ENCODE measurements around the gene ZNF408.

ZNF408 gene

DNA sequence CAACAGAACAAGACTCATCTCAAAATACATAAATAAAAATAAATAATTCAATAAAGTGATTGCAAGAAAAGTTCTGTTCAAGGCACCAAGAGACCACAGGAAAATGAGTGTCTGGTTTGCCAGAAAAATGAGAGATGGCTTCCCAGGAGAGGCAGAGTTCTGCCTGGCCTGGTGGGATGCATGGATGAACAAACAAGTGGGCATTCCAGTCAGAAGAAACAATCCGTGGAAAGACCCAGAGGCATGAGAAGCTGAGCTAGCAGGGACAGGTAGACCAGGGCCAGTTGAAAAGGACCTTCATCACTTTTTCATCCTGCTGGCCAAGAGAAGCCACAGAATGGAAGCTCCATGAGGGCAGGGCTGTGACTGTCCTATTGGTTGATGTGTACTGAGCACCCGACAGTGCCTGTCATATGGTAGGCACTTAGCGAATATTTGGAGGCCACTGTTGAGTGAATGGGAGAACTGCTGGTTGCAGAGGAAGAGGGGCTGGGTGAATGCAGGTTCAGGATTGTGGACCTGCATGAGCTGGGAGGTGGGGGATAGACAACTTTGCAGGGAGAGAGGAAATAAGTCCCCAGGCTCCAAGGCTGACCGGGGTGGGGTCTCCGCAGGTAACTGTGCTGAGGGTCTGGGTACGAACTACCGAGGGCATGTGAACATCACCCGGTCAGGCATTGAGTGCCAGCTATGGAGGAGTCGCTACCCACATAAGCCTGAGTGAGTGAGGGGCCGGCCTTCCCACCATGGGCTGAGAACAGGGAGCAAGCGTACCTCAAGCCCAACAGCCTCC is 21.9 kb downstream of the ZNF408 start:
- Histone ChIP-seq H3K9ac (ENCODE audit: low read depth, low read length) (no peak overlapping the region), H3K79me2 (ENCODE audit: insufficient read depth, low read length) (no peaks in the 10 kb centered on the region), H3K9me3 (ENCODE audit: insufficient read depth, low read length, severe bottlenecking) (no peaks in the 10 kb centered on the region), H4K20me1 (ENCODE audit: insufficient read depth, low read length) (no peaks in the 10 kb centered on the region), H3K27ac (ENCODE audit: low read length) (no peak overlapping the region), H3K36me3 (ENCODE audit: insufficient read depth, low read length) (no peaks in the 10 kb centered on the region), H3K4me3 (ENCODE audit: low read depth in 1 of 2, low read length in 2 of 2) (no peak overlapping the region), H3K4me2 (ENCODE audit: insufficient read depth, low read length) (no peak overlapping the region), H3K4me1 (ENCODE audit: insufficient read depth, low read length) (0 out of 2 replicates have a peak, but pooled peaks cover 5% of the 10 kb centered on the region), H3K27me3 (ENCODE audit: insufficient read depth, low read length, poor library complexity) (no peaks in the 10 kb centered on the region), H2AFZ (ENCODE audit: low read depth, low read length) (no peak overlapping the region)
- ATAC-seq (ENCODE audit: insufficient read depth, low read depth) (no peak), DNase-seq (no peak)
- no peak for TF ChIP-seq EZH2 (IDR thresholded peaks at IDR 0.05; ENCODE audit: borderline replicate concordance, low read depth, low read length, severe bottlenecking)
- TF ChIP-seq, protein P1, sequence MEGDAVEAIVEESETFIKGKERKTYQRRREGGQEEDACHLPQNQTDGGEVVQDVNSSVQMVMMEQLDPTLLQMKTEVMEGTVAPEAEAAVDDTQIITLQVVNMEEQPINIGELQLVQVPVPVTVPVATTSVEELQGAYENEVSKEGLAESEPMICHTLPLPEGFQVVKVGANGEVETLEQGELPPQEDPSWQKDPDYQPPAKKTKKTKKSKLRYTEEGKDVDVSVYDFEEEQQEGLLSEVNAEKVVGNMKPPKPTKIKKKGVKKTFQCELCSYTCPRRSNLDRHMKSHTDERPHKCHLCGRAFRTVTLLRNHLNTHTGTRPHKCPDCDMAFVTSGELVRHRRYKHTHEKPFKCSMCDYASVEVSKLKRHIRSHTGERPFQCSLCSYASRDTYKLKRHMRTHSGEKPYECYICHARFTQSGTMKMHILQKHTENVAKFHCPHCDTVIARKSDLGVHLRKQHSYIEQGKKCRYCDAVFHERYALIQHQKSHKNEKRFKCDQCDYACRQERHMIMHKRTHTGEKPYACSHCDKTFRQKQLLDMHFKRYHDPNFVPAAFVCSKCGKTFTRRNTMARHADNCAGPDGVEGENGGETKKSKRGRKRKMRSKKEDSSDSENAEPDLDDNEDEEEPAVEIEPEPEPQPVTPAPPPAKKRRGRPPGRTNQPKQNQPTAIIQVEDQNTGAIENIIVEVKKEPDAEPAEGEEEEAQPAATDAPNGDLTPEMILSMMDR (IDR thresholded peaks at IDR 0.05; ENCODE audit: borderline replicate concordance, extremely low read depth, low read length, poor library complexity, severe bottlenecking) = no peak

DNA sequence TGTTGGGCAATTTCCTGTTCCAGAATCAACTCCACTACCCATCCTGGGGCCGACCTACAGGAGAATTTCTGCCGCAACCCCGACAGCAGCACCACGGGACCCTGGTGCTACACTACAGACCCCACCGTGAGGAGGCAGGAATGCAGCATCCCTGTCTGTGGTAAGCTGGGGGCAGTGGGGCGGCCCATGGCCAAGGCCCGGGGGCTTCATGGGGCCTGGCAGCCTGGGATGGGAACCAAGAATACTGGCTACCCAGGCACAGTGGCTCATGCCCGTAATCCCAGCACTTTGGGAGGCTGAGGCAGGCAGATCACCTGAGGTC is 22.5 kb downstream of the ZNF408 start:
- no peak overlapping the region for H3K27ac ChIP-seq (ENCODE audit: low read length)
- H2AFZ ChIP-seq (ENCODE audit: low read depth, low read length) = no peak overlapping the region
- H3K4me1 ChIP-seq (ENCODE audit: insufficient read depth, low read length) = 0 out of 2 replicates have a peak, but pooled peaks cover 2% of the 10 kb centered on the region
- no peak for TF ChIP-seq EZH2 (IDR thresholded peaks at IDR 0.05; ENCODE audit: borderline replicate concordance, low read depth, low read length, severe bottlenecking)
- TF ChIP-seq, protein P1 (IDR thresholded peaks at IDR 0.05; ENCODE audit: borderline replicate concordance, extremely low read depth, low read length, poor library complexity, severe bottlenecking) = no peak
- no peak overlapping the region for H3K4me2 ChIP-seq (ENCODE audit: insufficient read depth, low read length)
- DNase-seq (no peak), ATAC-seq (ENCODE audit: insufficient read depth, low read depth) (no peak)
- no peaks in the 10 kb centered on the region for H3K27me3 ChIP-seq (ENCODE audit: insufficient read depth, low read length, poor library complexity)
- no peaks in the 10 kb centered on the region for H4K20me1 ChIP-seq (ENCODE audit: insufficient read depth, low read length)
- no peaks in the 10 kb centered on the region for H3K79me2 ChIP-seq (ENCODE audit: insufficient read depth, low read length)
- H3K9ac ChIP-seq (ENCODE audit: low read depth, low read length) = no peak overlapping the region
- H3K9me3 ChIP-seq (ENCODE audit: insufficient read depth, low read length, severe bottlenecking) = no peaks in the 10 kb centered on the region
- no peak overlapping the region for H3K4me3 ChIP-seq (ENCODE audit: low read depth in 1 of 2, low read length in 2 of 2)
- no peaks in the 10 kb centered on the region for H3K36me3 ChIP-seq (ENCODE audit: insufficient read depth, low read length)

DNA sequence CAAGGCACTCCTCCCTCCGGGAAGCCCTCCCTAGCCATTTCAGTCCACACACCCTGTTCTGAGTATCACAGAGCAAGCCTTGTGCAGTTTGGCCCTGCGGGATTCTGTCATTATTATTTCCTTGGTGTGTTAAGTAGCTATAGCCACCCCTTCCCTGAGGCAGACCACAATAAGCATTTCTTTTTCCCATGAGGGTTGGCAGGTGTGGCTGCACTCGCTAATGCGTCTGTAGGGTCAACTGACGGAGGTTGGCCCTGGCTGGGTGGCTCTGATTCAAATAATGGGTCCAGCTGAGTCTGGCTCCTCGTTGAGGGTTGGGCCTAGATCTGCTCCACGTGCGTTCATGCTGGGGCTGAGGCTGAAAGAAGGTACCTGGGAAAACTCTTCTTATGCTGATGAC is 23.3 kb downstream of the ZNF408 start:
- Histone ChIP-seq H3K9me3 (ENCODE audit: insufficient read depth, low read length, severe bottlenecking) (no peaks in the 10 kb centered on the region), H3K79me2 (ENCODE audit: insufficient read depth, low read length) (no peaks in the 10 kb centered on the region), H2AFZ (ENCODE audit: low read depth, low read length) (no peak overlapping the region), H3K4me1 (ENCODE audit: insufficient read depth, low read length) (no peaks in the 10 kb centered on the region), H3K4me2 (ENCODE audit: insufficient read depth, low read length) (no peak overlapping the region), H4K20me1 (ENCODE audit: insufficient read depth, low read length) (no peaks in the 10 kb centered on the region), H3K9ac (ENCODE audit: low read depth, low read length) (no peak overlapping the region), H3K4me3 (ENCODE audit: low read depth in 1 of 2, low read length in 2 of 2) (no peak overlapping the region), H3K36me3 (ENCODE audit: insufficient read depth, low read length) (no peaks in the 10 kb centered on the region), H3K27me3 (ENCODE audit: insufficient read depth, low read length, poor library complexity) (no peaks in the 10 kb centered on the region), H3K27ac (ENCODE audit: low read length) (no peak overlapping the region)
- DNase-seq = no peak
- no peak for ATAC-seq (ENCODE audit: insufficient read depth, low read depth)
- TF ChIP-seq, protein P1 (IDR thresholded peaks at IDR 0.05; ENCODE audit: borderline replicate concordance, extremely low read depth, low read length, poor library complexity, severe bottlenecking) = no peak
- no peak for TF ChIP-seq EZH2 (IDR thresholded peaks at IDR 0.05; ENCODE audit: borderline replicate concordance, low read depth, low read length, severe bottlenecking)

All from DND-41 (cell line).